HCT116 (cell line): Measurements from ENCODE around the gene SHISA6. TPM values are rescaled to one million over a fixed set of nuclear protein-coding genes. Genes with fewer than 3 reads are reported as not detected.

Experiments used
- ATAC-seq: fragments of 200-7000 bp; cut with Tn5 transposase; 2 replicates; pipeline ENCODE4 v1.9.1; 2020; ENCODE audit warnings: mild to moderate bottlenecking, moderate library complexity
- BruUV-seq: library from RNA; stranded (reverse); fragments of 400-500 nt; replicated peaks from 2 replicates; lab custom pipeline; 2021; lab: Mats Ljungman, UMichigan
- CTCF ChIA-PET: fragments of 300-600 bp; sonication (Branson Sonifier 250); formaldehyde crosslinking; loops from one replicate; lab custom pipeline; 2021; ENCODE audit warnings: antibody characterized with exemption; lab: Charles Lee
- POLR2A ChIA-PET: fragments of 300-600, 350-600 bp; sonication (Branson Sonifier 250); formaldehyde crosslinking; loops from one replicate; lab custom pipeline; 2021; ENCODE audit warnings: antibody characterized with exemption; lab: Charles Lee
- RAD21 ChIA-PET, 2 experiments: fragments of 300-600 bp; sonication (Branson Sonifier 250); formaldehyde crosslinking; loops; one replicate each; lab custom pipeline; 2023; ENCODE audit warnings: low total read pairs in 2 of 2; ENCODE audit not compliant: uncharacterized antibody in 2 of 2, unreplicated experiment in 2 of 2, low non-redundant PET in 1 of 2; lab: Charles Lee
- DNase-seq: peaks from one replicate; pipeline ENCODE4 v3.0.0-alpha.2; 2010; ENCODE audit warnings: low read depth, low spot score
- H2AFZ ChIP-seq: fragments of 200-600 bp; shearing (Covaris generic), sonication (generic); 2 replicates; pipeline ENCODE4 v1.6.1; 2017; ENCODE audit warnings: low read depth, mixed run types, mixed read lengths, antibody characterized with exemption, low read length; ENCODE audit not compliant: poor library complexity, severe bottlenecking
- H3K27ac ChIP-seq: 2 replicates; pipeline ENCODE4 v1.5.1; 2012; ENCODE audit warnings: low read depth, low read length
- H3K27me3 ChIP-seq: fragments of 200-600 bp; sonication (generic); 2 replicates; pipeline ENCODE4 v1.6.1; 2016; ENCODE audit warnings: mixed run types, low read length, mixed read lengths; ENCODE audit not compliant: insufficient read depth
- H3K36me3 ChIP-seq, 2 experiments: fragments of 200-500 bp in 1 of 2; fragments of 200-600 bp in 1 of 2; sonication (Bioruptor generic) in 1 of 2; sonication (generic) in 1 of 2; 2 replicates each; pipeline versions ENCODE4 v1.5.1 to v1.6.1; 2014 to 2016; ENCODE audit warnings: low read length in 2 of 2, inconsistent platforms in 1 of 2, mixed read lengths in 1 of 2, mixed run types in 1 of 2; ENCODE audit not compliant: insufficient read depth in 2 of 2, control insufficient read depth in 1 of 2
- H3K4me1 ChIP-seq, 2 experiments: fragments of 200-600 bp in 1 of 2; sonication (generic) in 1 of 2; 2 replicates each; pipeline versions ENCODE4 v1.5.1 to v1.6.1; 2012 to 2017; ENCODE audit warnings: low read length in 2 of 2, inconsistent platforms in 1 of 2, mild to moderate bottlenecking in 1 of 2, mixed read lengths in 1 of 2, mixed run types in 1 of 2, moderate library complexity in 1 of 2; ENCODE audit not compliant: insufficient read depth in 2 of 2, control insufficient read depth in 1 of 2
- H3K4me2 ChIP-seq: fragments of 200-600 bp; sonication (generic); 2 replicates; pipeline ENCODE4 v1.6.1; 2017; ENCODE audit warnings: mixed run types, low read length, mixed read lengths
- H3K4me3 ChIP-seq, 2 experiments: fragments of 200-600 bp in 1 of 2; sonication (generic) in 1 of 2; replicated peaks in 1 of 2; 2 replicates each; pipeline ENCODE4 v1.5.1; 2011 to 2016; ENCODE audit warnings: low read length in 2 of 2, control low read depth in 1 of 2, low read depth in 1 of 2, mild to moderate bottlenecking in 1 of 2, mixed read lengths in 1 of 2, mixed run types in 1 of 2
- H3K79me2 ChIP-seq: fragments of 200-600 bp; sonication (generic); 2 replicates; pipeline ENCODE4 v1.6.1; 2017; ENCODE audit warnings: mild to moderate bottlenecking, mixed run types, low read length, moderate library complexity, mixed read lengths; ENCODE audit not compliant: insufficient read depth
- H3K9ac ChIP-seq: fragments of 200-600 bp; sonication (generic); 2 replicates; pipeline ENCODE4 v1.6.1; 2016; ENCODE audit warnings: low read length, mixed read lengths
- H3K9me2 ChIP-seq: fragments of 200-600 bp; sonication (generic), shearing (Covaris generic); 2 replicates; pipeline ENCODE4 v1.6.1; 2017; ENCODE audit warnings: mixed run types, mild to moderate bottlenecking, moderate library complexity; ENCODE audit not compliant: insufficient read depth
- H3K9me3 ChIP-seq, 2 experiments: fragments of 200-500 bp in 1 of 2; fragments of 200-600 bp in 1 of 2; sonication (Bioruptor generic) in 1 of 2; sonication (generic) in 1 of 2; 2 replicates each; pipeline ENCODE4 v1.6.1; 2014 to 2017; ENCODE audit warnings: low read length in 2 of 2, mixed read lengths in 2 of 2, inconsistent platforms in 1 of 2, low read depth in 1 of 2, mild to moderate bottlenecking in 1 of 2, mixed run types in 1 of 2, moderate library complexity in 1 of 2; ENCODE audit not compliant: control insufficient read depth in 1 of 2, insufficient read depth in 1 of 2
- H4K20me1 ChIP-seq: fragments of 200-600 bp; sonication (generic), shearing (Covaris generic); 2 replicates; pipeline ENCODE4 v1.6.1; 2017; ENCODE audit warnings: mixed run types, mild to moderate bottlenecking, moderate library complexity; ENCODE audit not compliant: insufficient read depth
- ATF3 ChIP-seq: IDR thresholded peaks from 2 replicates; pipeline ENCODE4 v1.6.1; 2012
- CEBPB ChIP-seq: IDR thresholded peaks from 2 replicates; pipeline ENCODE4 v1.6.1; 2012; ENCODE audit warnings: low read depth
- CTCF ChIP-seq, 3 experiments: fragments of 200-600 bp in 1 of 3; sonication (generic) in 1 of 3; IDR thresholded peaks in 2 of 3; conservative IDR thresholded peaks in 1 of 3; 2 replicates each; pipeline ENCODE4 v1.5.1; 2012 to 2017; ENCODE audit warnings: low read depth in 2 of 3, low read length in 2 of 3, antibody characterized with exemption in 1 of 3, borderline replicate concordance in 1 of 3, control low read depth in 1 of 3, mild to moderate bottlenecking in 1 of 3, mixed read lengths in 1 of 3, mixed run types in 1 of 3, moderate library complexity in 1 of 3; ENCODE audit not compliant: insufficient read depth in 1 of 3
- EGR1 ChIP-seq: IDR thresholded peaks from 2 replicates; pipeline ENCODE4 v1.6.1; 2012; ENCODE audit warnings: low read depth
- EZH2 ChIP-seq: fragments of 200-600 bp; sonication (generic); IDR thresholded peaks from 2 replicates; pipeline ENCODE4 v1.6.1; 2017; ENCODE audit warnings: antibody characterized with exemption, mixed run types
- EZH2phosphoT487 ChIP-seq: fragments of 200-600 bp; IDR thresholded peaks from 2 replicates; pipeline ENCODE4 v1.6.1; 2018; ENCODE audit warnings: antibody characterized with exemption, borderline replicate concordance
- FOSL1 ChIP-seq: IDR thresholded peaks from 2 replicates; pipeline ENCODE4 v1.6.1; 2012; ENCODE audit warnings: low read depth
- JUND ChIP-seq: IDR thresholded peaks from 2 replicates; pipeline ENCODE4 v1.6.1; 2012
- POLR2A ChIP-seq: IDR thresholded peaks from 2 replicates; pipeline ENCODE4 v1.7.0; 2011; ENCODE audit warnings: borderline replicate concordance; ENCODE audit not compliant: insufficient read depth, insufficient read length; ENCODE audit errors: extremely low read depth
- POLR2AphosphoS5 ChIP-seq: IDR thresholded peaks from 2 replicates; pipeline ENCODE4 v1.6.1; 2011; ENCODE audit warnings: mild to moderate bottlenecking, low read depth, low read length, moderate library complexity
- RAD21 ChIP-seq: IDR thresholded peaks from 2 replicates; pipeline ENCODE4 v1.6.1; 2012; ENCODE audit warnings: low read depth, mild to moderate bottlenecking
- REST ChIP-seq: IDR thresholded peaks from 2 replicates; pipeline ENCODE4 v1.6.1; 2012; ENCODE audit warnings: low read depth
- SIN3A ChIP-seq: IDR thresholded peaks from 2 replicates; pipeline ENCODE4 v1.6.1; 2012; ENCODE audit warnings: low read depth
- SP1 ChIP-seq: IDR thresholded peaks from 2 replicates; pipeline ENCODE4 v1.6.1; 2012; ENCODE audit warnings: low read depth
- SRF ChIP-seq: IDR thresholded peaks from 2 replicates; pipeline ENCODE4 v1.6.1; 2012; ENCODE audit warnings: low read depth
- TCF7L2 ChIP-seq: IDR thresholded peaks from 2 replicates; pipeline ENCODE4 v1.7.0; 2011; ENCODE audit warnings: borderline replicate concordance, inconsistent platforms; ENCODE audit not compliant: insufficient read depth, insufficient read length; ENCODE audit errors: extremely low read depth
- YY1 ChIP-seq: IDR thresholded peaks from 2 replicates; pipeline ENCODE4 v1.6.1; 2011; ENCODE audit warnings: low read length, low read depth, moderate library complexity, mild to moderate bottlenecking; ENCODE audit not compliant: insufficient replicate concordance; ENCODE audit errors: extremely low read depth
- intact Hi-C: fragments of 100-400 bp; cut with micrococcal nuclease; formaldehyde crosslinking; loops from 2 replicates; pipeline ENCODE4 v1.10.0; 2022
- total RNA-seq: library from RNA; stranded (reverse); gene quantifications from one replicate; pipeline ENCODE4 v1.2.1, GENCODE V29; 2021; ENCODE audit not compliant: unreplicated experiment

The SHISA6 gene
- total RNA-seq, 1 experiment from 2014 or later, result not detected

GRCh38 chr17:11298401-11298800, 57.4 kb downstream of the SHISA6 start (continued):
- no peak for TF ChIP-seq CTCF (IDR thresholded peaks at IDR 0.05 in 2 of 3, conservative IDR thresholded peaks at IDR 0.05 in 1 of 3; ENCODE audit: borderline replicate concordance in 1 of 3, insufficient read depth in 1 of 3, low read depth in 2 of 3, low read length in 2 of 3)

GRCh38 chr17:11300201-11300600, 59.2 kb downstream of the SHISA6 start:
- Histone ChIP-seq H3K9ac (no peak overlapping the region), H4K20me1 (no peaks in the 10 kb centered on the region), H3K27me3 (no peaks in the 10 kb centered on the region), H3K36me3 (no peaks in the 10 kb centered on the region), H2AFZ (no peak overlapping the region), H3K9me3 (peaks cover 0 to 21% of the 10 kb centered on the region in 2 experiments; a peak in 2 of 4 replicates), H3K4me3 (no peak overlapping the region), H3K79me2 (no peaks in the 10 kb centered on the region), H3K27ac (no peak overlapping the region), H3K4me1 (no peaks in the 10 kb centered on the region), H3K9me2 (no peaks in the 10 kb centered on the region), H3K4me2 (no peak overlapping the region)
- TF ChIP-seq YY1 (no peak), FOSL1 (no peak), EZH2 (no peak), CEBPB (no peak), EGR1 (no peak), CTCF (IDR thresholded peaks at IDR 0.05 in 2 of 3, conservative IDR thresholded peaks at IDR 0.05 in 1 of 3; ENCODE audit: borderline replicate concordance in 1 of 3, insufficient read depth in 1 of 3, low read depth in 2 of 3, low read length in 2 of 3) (no peak), SIN3A (no peak), SRF (no peak), RAD21 (no peak), REST (no peak), POLR2A (no peak), EZH2phosphoT487 (no peak), TCF7L2 (no peak), SP1 (no peak), JUND (no peak), POLR2AphosphoS5 (no peak), ATF3 (no peak)
- RAD21 ChIA-PET, result no interaction called here
- DNase-seq (no peak), ATAC-seq (no peak)
- no TSS peak for BruUV-seq
- POLR2A ChIA-PET, result no interaction called here
- intact Hi-C loops, result no loop called here
- CTCF ChIA-PET, result no interaction called here
